NCI-H510A (cell line): ENCODE measurements around the gene RBM7.

Source experiments
- DNase-seq: peaks from one replicate; lab custom pipeline; 2025; lab: John Stamatoyannopoulos, UW

The RBM7 gene

GRCh38 chr11:114396916-114397315, 3.5 kb upstream of the RBM7 start:
- DNase-seq, result no peak

- no peak for DNase-seq
Observed at GRCh38 chr11:114397349-114397982, 3.0 kb upstream of the RBM7 start.

- DNase-seq, result no peak
Observed at GRCh38 chr11:114398303-114398920, 2.1 kb upstream of the RBM7 start.

- DNase-seq, result peak; percentile 53
Observed at GRCh38 chr11:114399490-114400215, 813 bp upstream of the RBM7 start.

- DNase-seq, result no peak
Observed at GRCh38 chr11:114400915-114401223, 403 bp downstream of the RBM7 start.

- DNase-seq, result no peak
Observed at GRCh38 chr11:114401311-114401710, 845 bp downstream of the RBM7 start.

GRCh38 chr11:114412946-114413345, 12.5 kb downstream of the RBM7 start:
- DNase-seq, result no peak

GRCh38 chr11:114413958-114414357, 13.5 kb downstream of the RBM7 start:
- no peak for DNase-seq

- no peak for DNase-seq
Observed at GRCh38 chr11:114416441-114416961, 16.0 kb downstream of the RBM7 start.

- no peak for DNase-seq
Observed at GRCh38 chr11:114426280-114426679, 25.8 kb downstream of the RBM7 start.

GRCh38 chr11:114430290-114430689, 29.8 kb downstream of the RBM7 start:
- no peak for DNase-seq

GRCh38 chr11:114432893-114433292, 32.4 kb downstream of the RBM7 start:
- no peak for DNase-seq

GRCh38 chr11:114433376-114433775, 32.9 kb downstream of the RBM7 start:
- no peak for DNase-seq

GRCh38 chr11:114438303-114438702, 37.8 kb downstream of the RBM7 start:
- DNase-seq, result no peak

GRCh38 chr11:114439229-114440120, 39.0 kb downstream of the RBM7 start, which contains the start of gene REXO2:
Gene REXO2, plus strand, starts transcription at chr11:114439467. Its CDS starts 62 bp downstream, at chr11:114439529.
- peak; percentile 86 for DNase-seq

GRCh38 chr11:114440121-114440860, 39.8 kb downstream of the RBM7 start:
- DNase-seq, result no peak

- DNase-seq, result no peak
Observed at GRCh38 chr11:114440971-114441763, 40.7 kb downstream of the RBM7 start.

- DNase-seq, result no peak
Observed at GRCh38 chr11:114441921-114442320, 41.5 kb downstream of the RBM7 start.

GRCh38 chr11:114442536-114442935, 42.1 kb downstream of the RBM7 start:
- DNase-seq, result no peak

- no peak for DNase-seq
Observed at GRCh38 chr11:114447444-114447843, 47.0 kb downstream of the RBM7 start.

GRCh38 chr11:114447892-114448291, 47.4 kb downstream of the RBM7 start:
- no peak for DNase-seq
